Stimulated activated naive B cell treated with anti-CD40 and anti-IgM and Interleukin-4, amounts not matched to agents 10 μg/mL and 1 μg/mL and 100 μg/mL, for 72 hours (primary cell): ENCODE measurements around the gene SBF1.

ENCODE experiments used
- ATAC-seq, 2 donors: fragments of 150-1000 bp; cut with Tn5 transposase; replicated peaks; 2 replicates each; pipeline ENCODE4 v1.10.0; 2021; ENCODE audit warnings: moderate library complexity in 1 of 2
- DNase-seq: peaks from one replicate; pipeline ENCODE4 v3.0.0; 2021
- H3K27ac Mint-ChIP-seq: one replicate; pipeline ENCODE4 v1.8.0; 2022; ENCODE audit warnings: mild to moderate bottlenecking, mixed read lengths
- H3K27me3 Mint-ChIP-seq, 2 donors: one replicate each; pipeline ENCODE4 v1.8.0; 2022; ENCODE audit warnings: mixed read lengths in 2 of 2
- H3K36me3 Mint-ChIP-seq, 2 donors: one replicate each; pipeline ENCODE4 v1.8.0; 2022; ENCODE audit warnings: mixed read lengths in 2 of 2, mild to moderate bottlenecking in 1 of 2
- H3K4me1 Mint-ChIP-seq, 2 donors: one replicate each; pipeline ENCODE4 v1.8.0; 2022; ENCODE audit warnings: mixed read lengths in 2 of 2, mild to moderate bottlenecking in 1 of 2
- H3K4me3 Mint-ChIP-seq, 2 donors: one replicate each; pipeline ENCODE4 v1.8.0; 2022; ENCODE audit warnings: mild to moderate bottlenecking in 2 of 2, mixed read lengths in 2 of 2, moderate library complexity in 1 of 2
- H3K9me3 Mint-ChIP-seq, 2 donors: one replicate each; pipeline ENCODE4 v1.8.0; 2022; ENCODE audit warnings: mixed read lengths in 2 of 2, mild to moderate bottlenecking in 1 of 2

The SBF1 gene

GRCh38 chr22:50443801-50444625, 30.8 kb downstream of the SBF1 start:
- DNase-seq (no peak), ATAC-seq (no peak)
- no peaks in the 10 kb centered on the region for H3K9me3 Mint-ChIP-seq
- no peaks in the 10 kb centered on the region for H3K27me3 Mint-ChIP-seq
- H3K27ac Mint-ChIP-seq, result peak overlapping the region; percentile 32
- peaks cover 41 to 48% of the 10 kb centered on the region in 2 donors for H3K36me3 Mint-ChIP-seq
- H3K4me1 Mint-ChIP-seq, result peaks cover 11 to 20% of the 10 kb centered on the region in 2 donors
- no peak overlapping the region for H3K4me3 Mint-ChIP-seq

- no peaks in the 10 kb centered on the region for H3K9me3 Mint-ChIP-seq
- peak overlapping the region; percentile 32 for H3K27ac Mint-ChIP-seq
- peaks cover 35 to 44% of the 10 kb centered on the region in 2 donors for H3K36me3 Mint-ChIP-seq
- peaks cover 11 to 20% of the 10 kb centered on the region in 2 donors for H3K4me1 Mint-ChIP-seq
- DNase-seq, result no peak
- ATAC-seq, result no peak
- no peak overlapping the region for H3K4me3 Mint-ChIP-seq
- H3K27me3 Mint-ChIP-seq, result no peaks in the 10 kb centered on the region
These were observed 31.6 kb downstream of the SBF1 start for GRCh38 chr22:50443197-50443596.

- Mint-ChIP-seq H3K4me1 (peaks cover 11 to 20% of the 10 kb centered on the region in 2 donors), H3K4me3 (peak overlapping the region; percentile 32 to 50), H3K36me3 (peaks cover 31 to 38% of the 10 kb centered on the region in 2 donors), H3K27me3 (no peaks in the 10 kb centered on the region), H3K27ac (peak overlapping the region; percentile 91), H3K9me3 (no peaks in the 10 kb centered on the region)
- no peak for ATAC-seq
- DNase-seq, result no peak
These were observed 33.3 kb downstream of the SBF1 start for GRCh38 chr22:50441428-50441993.

- no peaks in the 10 kb centered on the region for H3K27me3 Mint-ChIP-seq
- H3K36me3 Mint-ChIP-seq, result peaks cover 29 to 33% of the 10 kb centered on the region in 2 donors
- ATAC-seq (no peak), DNase-seq (no peak)
- H3K27ac Mint-ChIP-seq, result peak overlapping the region; percentile 91
- H3K4me3 Mint-ChIP-seq, result no peak overlapping the region
- H3K9me3 Mint-ChIP-seq, result no peaks in the 10 kb centered on the region
- peaks cover 9 to 16% of the 10 kb centered on the region in 2 donors for H3K4me1 Mint-ChIP-seq
These were observed 34.1 kb downstream of the SBF1 start for GRCh38 chr22:50440544-50441249.

- Mint-ChIP-seq H3K27me3 (no peaks in the 10 kb centered on the region), H3K9me3 (no peaks in the 10 kb centered on the region), H3K4me1 (peaks cover 4 to 8% of the 10 kb centered on the region in 2 donors), H3K27ac (peak overlapping the region; percentile 67), H3K36me3 (peaks cover 28 to 33% of the 10 kb centered on the region in 2 donors), H3K4me3 (no peak overlapping the region)
- ATAC-seq (no peak), DNase-seq (no peak)
These were observed 34.9 kb downstream of the SBF1 start for GRCh38 chr22:50439871-50440331.

GRCh38 chr22:50439314-50439870, 35.4 kb downstream of the SBF1 start:
- Mint-ChIP-seq H3K27ac (peak overlapping the region; percentile 20), H3K27me3 (no peaks in the 10 kb centered on the region), H3K4me1 (peaks cover 4 to 5% of the 10 kb centered on the region in 2 donors), H3K4me3 (no peak overlapping the region), H3K36me3 (peaks cover 27 to 34% of the 10 kb centered on the region in 2 donors), H3K9me3 (no peaks in the 10 kb centered on the region)
- DNase-seq (no peak), ATAC-seq (no peak)

- no peak for ATAC-seq
- peaks cover 4 to 5% of the 10 kb centered on the region in 2 donors for H3K4me1 Mint-ChIP-seq
- H3K9me3 Mint-ChIP-seq, result no peaks in the 10 kb centered on the region
- DNase-seq, result no peak
- peak overlapping the region; percentile 3 for H3K27ac Mint-ChIP-seq
- H3K36me3 Mint-ChIP-seq, result peaks cover 27 to 33% of the 10 kb centered on the region in 2 donors
- H3K27me3 Mint-ChIP-seq, result no peaks in the 10 kb centered on the region
- no peak overlapping the region for H3K4me3 Mint-ChIP-seq
These were observed 36.2 kb downstream of the SBF1 start for GRCh38 chr22:50438305-50439275.

- Mint-ChIP-seq H3K36me3 (peaks cover 23 to 29% of the 10 kb centered on the region in 2 donors), H3K9me3 (no peaks in the 10 kb centered on the region), H3K27me3 (no peaks in the 10 kb centered on the region), H3K4me3 (no peak overlapping the region), H3K27ac (no peak overlapping the region), H3K4me1 (peaks cover 4 to 5% of the 10 kb centered on the region in 2 donors)
- ATAC-seq (no peak), DNase-seq (no peak)
These were observed 37.1 kb downstream of the SBF1 start for GRCh38 chr22:50437511-50438304.

GRCh38 chr22:50436841-50437341, 37.9 kb downstream of the SBF1 start:
- Mint-ChIP-seq H3K4me1 (peaks cover 0 to 4% of the 10 kb centered on the region in 2 donors), H3K9me3 (no peaks in the 10 kb centered on the region), H3K36me3 (peaks cover 19 to 28% of the 10 kb centered on the region in 2 donors), H3K4me3 (no peak overlapping the region), H3K27ac (peak overlapping the region; percentile 56), H3K27me3 (no peaks in the 10 kb centered on the region)
- no peak for DNase-seq
- ATAC-seq, result no peak

- H3K4me1 Mint-ChIP-seq, result peaks cover 0 to 2% of the 10 kb centered on the region in 2 donors
- H3K9me3 Mint-ChIP-seq, result no peaks in the 10 kb centered on the region
- H3K4me3 Mint-ChIP-seq, result no peak overlapping the region
- no peak for ATAC-seq
- no peak for DNase-seq
- H3K27ac Mint-ChIP-seq, result peak overlapping the region; percentile 56
- no peaks in the 10 kb centered on the region for H3K27me3 Mint-ChIP-seq
- H3K36me3 Mint-ChIP-seq, result peaks cover 18 to 29% of the 10 kb centered on the region in 2 donors
These were observed 38.6 kb downstream of the SBF1 start for GRCh38 chr22:50436015-50436830.

GRCh38 chr22:50435291-50436014, 39.4 kb downstream of the SBF1 start:
- Mint-ChIP-seq H3K4me3 (no peak overlapping the region), H3K9me3 (no peaks in the 10 kb centered on the region), H3K36me3 (peaks cover 18 to 32% of the 10 kb centered on the region in 2 donors), H3K27me3 (no peaks in the 10 kb centered on the region), H3K27ac (no peak overlapping the region), H3K4me1 (peaks cover 0 to 2% of the 10 kb centered on the region in 2 donors)
- no peak for ATAC-seq
- DNase-seq, result no peak
